HG03097 (cell line): ENCODE measurements around the gene TNFRSF19.
A peak's percentile ranks its signal among the peaks of the same experiment; 100 is the strongest.

Experiments
- ATAC-seq: cut with Tn5 transposase; IDR thresholded peaks from one replicate; pipeline ENCODE4 v1.9.1; 2021; ENCODE audit not compliant: unreplicated experiment, low FRiP score

Gene TNFRSF19

DNA sequence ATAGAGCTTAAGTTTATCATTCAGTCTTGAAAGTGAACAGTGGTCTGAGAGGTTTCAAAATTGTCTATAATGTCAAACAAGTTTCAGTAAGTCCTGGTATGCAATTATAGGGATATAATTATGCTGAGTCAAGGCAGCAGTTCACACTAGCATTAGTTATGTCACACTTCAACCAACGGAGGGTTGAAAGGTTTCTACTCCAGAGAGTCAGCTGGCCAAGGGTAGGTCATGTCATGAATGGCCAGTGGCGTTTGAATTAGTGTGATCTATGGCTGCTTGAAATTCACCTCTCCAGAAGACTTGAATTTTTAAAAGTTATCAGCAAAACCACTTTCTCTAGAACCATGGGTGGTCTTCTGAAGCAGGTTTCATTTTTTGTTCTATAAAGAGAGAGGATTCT, 108.6 kb downstream of the TNFRSF19 start:
- ATAC-seq: no peak

DNA sequence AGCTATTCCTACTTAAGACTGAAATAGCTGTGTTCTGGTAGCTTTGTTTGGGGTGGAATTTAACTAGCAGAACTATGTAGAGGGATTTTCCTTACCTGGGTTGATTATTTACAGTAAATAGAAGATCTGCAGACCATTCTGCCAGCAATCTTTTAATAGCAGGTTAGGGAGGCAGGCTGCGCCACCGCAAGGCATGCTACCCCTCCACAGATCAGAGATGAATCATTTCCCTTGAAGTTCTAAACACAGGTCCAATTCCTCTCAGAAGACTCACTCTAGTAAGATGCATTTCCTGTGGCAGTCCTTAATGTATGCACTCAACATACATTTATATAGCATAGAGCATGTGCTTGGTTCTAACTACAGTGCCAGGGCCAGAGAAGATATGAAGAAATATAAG, 109.0 kb downstream of the TNFRSF19 start:
- no peak for ATAC-seq

DNA sequence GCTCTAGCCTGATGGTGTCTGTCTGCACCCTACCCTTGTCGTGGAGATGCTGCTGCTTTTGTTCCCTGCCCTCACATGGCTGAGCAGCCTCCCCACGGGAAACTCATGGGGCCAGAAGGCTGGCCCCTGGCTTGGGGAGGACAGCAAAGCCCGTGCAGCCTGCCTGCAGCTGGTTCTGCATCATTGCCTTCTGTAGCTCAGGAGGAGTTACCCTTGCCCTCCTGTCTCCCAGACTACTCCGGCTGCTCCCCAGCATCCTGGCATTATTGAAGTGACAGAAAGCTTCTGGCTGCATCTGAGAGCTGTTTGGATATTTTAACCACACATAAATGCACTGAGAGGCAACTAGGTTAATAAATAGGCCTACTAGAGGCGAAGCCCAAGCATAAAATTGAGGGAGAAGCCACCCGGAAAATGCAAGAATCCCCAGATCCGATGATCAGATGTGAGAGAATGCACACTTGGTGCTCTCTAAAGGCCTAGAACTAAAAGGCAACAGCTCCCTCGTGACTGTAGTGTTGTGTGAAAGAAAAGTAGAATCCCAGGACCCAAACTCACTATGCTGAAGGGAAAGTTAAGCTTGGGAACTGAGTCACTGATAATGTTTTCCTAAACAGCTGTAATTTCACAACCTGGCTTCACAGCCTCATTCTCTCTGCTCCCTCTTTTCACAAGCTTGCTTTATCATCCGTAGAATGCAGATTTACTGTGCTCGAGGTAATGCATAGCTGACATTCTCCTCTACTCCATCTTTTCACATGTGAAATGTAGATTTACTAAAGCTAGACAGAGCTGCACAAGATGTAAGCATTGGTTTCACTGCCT, 110.8 kb downstream of the TNFRSF19 start:
- no peak for ATAC-seq

DNA sequence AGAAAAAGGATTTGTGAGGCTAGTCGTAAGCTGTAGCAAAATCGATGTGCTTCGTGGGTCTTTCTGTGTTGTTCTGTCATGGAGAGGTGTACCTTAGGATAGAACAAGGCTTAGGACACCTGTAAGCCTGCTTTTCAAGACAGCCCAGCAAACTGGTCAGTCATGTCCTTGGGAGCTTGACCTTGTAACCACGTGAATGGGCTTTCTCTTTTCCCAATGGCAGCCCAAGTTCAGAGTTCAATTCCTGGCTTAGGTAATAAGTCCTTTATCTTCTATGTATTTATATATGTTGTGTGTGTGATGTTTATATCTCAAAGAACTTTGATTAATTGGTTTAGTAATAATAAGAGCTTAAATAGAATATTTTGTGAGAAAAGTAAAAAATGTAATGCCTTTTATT, 112.9 kb downstream of the TNFRSF19 start:
- ATAC-seq: no peak

DNA sequence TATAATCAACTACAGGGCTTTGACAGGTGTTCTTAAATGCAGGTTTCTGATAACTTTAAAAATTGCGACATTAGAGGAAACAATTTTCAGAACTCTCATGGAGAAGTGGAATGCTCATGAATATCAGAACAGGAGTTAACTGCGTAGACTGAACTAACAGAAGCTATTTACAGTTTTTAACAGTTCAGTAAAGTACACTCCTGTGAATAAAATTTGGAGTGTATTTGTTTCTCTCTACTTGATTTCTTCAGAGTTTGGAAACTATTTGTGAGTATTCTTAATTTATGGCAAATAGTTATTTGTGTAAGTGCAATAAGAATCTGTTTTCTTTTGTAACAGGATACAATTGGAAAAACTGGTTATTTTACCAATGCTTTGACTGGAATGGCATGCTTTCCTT, 114.4 kb downstream of the TNFRSF19 start:
- ATAC-seq: no peak

DNA sequence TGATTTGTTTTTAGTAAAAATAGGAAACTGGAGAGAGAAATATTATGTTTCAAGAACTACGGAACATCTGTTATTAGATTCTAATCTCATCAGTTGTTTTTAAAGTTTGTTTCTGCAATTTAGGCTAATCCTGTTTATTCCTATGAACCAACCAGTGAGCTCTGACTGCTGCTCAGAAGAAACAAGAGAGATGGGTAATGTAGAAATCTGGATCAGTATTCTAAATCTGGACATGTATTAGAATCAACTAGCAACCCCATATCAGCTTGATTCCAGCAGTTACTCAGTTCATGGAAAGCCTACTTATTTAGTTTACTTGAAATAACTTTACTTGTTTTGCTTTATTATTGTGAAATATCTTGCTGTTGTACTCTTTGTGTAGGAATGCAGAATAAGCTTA, 115.2 kb downstream of the TNFRSF19 start:
- no peak for ATAC-seq

DNA sequence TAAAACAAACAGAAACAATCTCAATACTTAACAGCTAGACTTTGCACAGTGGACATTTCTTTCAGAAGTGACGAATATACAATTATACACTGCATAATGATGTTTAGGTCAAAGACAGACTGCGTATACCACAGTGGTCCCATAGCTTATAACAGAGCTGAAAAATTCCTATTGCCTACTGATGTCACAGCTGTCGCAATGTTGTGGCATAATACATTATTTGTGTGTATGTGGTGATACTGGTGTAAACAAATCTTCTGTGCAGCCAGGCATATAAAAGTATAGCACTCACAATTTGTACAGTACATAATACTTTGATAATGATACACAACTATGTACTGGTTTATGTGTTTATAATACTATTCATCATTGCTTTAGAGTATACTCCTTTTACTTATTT, 116.7 kb downstream of the TNFRSF19 start:
- no peak for ATAC-seq

DNA sequence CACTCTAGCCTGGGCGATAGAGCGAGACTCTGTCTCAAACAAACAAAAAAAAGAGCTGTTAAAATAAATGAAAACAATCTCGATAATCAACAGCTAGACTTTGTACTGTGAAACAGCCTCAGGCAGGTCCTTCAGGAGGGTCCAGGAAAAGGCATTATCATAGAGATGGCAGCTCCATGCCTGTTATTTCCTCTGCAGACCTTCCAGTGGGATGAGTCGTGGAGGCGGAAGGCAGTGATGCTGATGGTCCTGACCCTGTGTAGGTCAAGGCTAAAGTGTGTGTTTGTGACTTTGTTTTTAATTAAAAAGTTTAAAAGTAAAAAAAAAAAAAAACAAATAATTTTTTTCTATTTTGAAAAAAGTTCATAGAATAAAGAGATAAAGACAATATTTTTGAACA, 117.4 kb downstream of the TNFRSF19 start:
- no peak for ATAC-seq

DNA sequence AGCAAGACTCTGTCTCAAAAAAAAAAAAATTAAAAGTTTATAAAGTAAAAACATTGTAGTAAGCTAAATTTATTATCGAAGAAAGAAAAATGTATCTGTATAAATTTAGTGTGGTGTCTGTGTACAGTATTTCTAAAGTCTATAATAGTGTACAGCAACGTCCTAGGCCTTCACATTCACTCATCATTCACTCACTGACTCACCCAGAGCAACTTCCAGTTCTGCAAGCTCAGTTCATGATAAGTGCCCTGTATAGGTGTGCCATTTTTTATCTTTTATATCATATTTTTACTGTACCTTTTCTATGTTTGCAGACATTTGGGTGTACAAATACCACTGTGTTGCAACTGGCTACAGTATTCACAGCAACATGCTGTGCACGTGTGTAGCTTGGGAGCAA, 118.1 kb downstream of the TNFRSF19 start:
- no peak for ATAC-seq

DNA sequence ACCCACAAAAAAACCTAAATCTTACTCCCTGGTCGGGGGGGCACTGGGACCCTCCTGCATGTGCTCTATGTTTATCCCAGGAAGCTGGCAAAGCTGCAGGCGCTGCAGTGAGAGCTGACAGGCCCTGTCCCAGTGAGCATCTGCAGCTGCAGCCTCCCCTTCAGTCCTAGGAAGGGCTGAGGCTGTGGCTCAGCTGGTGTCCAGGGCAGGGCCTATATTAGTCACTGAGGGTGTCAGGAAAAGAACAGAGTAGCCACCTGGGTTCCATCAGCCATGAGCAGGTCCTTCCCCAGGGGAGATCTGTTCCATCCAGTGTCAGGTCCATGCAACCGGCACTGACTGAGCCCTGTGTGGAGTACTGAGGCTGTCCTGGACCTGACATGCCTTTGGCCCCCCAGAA, 120.5 kb downstream of the TNFRSF19 start:
- no peak for ATAC-seq

DNA sequence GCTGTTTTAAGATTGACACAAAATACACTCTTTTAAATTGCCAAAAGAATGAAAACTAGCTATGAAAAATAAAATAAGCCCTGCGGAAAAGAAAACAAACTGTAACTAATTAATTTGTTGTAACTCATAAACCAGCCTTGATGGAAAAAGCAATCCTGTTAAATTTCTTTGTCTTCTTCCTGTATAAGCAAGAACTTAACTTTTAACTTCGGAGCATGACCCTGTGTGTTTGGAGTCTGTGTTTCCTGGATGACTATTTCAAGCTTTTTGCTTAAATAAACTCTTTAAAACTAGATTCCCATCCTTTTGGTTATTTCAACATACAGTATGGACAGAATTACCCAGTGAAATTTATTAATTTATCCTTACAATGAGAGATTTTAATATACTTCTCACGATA, 122.6 kb downstream of the TNFRSF19 start:
- ATAC-seq: no peak

DNA sequence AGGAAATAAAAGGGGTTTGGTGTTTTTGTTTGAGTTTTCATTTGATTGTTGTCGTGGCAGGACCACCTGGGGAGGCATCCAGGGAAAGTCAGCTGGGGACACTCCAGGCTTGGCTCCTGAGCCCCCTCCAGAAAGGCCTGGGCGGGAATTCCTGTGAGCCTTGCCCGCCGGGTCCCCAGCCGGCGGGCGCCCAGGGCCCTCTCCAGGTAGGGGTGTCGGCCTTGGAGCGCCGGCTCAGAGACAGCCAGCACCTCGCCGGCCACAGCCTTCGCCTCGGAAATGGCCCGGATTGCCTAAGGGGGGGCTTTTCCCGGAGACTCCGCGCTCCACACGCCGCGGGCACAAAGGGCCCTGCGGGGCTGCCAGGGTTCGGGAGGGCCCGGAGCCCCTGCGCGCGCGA, 125.0 kb downstream of the TNFRSF19 start:
- no peak for ATAC-seq

DNA sequence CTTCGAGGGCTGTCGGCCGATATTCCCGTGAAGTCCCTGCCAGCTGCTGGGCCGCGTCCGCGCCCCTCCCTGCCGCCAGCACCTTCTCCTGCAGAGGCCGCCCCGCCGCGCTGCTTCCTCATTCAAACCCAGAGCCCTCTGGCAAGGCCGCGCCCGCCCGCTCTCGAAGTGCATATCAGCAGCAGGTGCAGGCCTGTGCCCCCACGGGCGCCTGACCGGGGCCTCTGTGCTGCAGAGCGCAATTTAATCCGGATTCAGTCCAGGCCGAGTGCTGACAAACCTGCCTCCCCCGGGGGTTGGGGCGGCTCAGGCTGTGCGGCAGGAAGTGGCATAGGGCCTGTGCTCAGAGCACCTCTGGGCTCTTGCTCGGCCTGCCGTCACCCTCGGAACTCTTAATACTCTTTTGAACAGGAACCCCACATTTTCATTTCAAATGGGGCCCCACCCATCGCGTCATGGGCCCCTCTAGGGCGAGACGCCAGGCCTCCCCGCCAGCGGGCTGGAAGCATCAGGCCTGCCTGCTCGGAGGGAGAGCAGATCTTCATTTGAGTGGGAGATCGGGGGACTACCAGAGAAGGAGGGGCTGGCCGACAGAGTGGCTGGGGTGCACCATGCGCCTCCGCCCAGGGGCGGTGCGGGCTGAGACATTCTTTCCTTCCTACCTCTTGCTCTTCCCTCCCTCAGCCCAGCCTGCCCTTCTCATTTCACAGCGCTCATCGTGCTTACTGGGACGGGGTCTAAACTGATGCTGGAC, 125.7 kb downstream of the TNFRSF19 start:
- ATAC-seq: peak; percentile 86

DNA sequence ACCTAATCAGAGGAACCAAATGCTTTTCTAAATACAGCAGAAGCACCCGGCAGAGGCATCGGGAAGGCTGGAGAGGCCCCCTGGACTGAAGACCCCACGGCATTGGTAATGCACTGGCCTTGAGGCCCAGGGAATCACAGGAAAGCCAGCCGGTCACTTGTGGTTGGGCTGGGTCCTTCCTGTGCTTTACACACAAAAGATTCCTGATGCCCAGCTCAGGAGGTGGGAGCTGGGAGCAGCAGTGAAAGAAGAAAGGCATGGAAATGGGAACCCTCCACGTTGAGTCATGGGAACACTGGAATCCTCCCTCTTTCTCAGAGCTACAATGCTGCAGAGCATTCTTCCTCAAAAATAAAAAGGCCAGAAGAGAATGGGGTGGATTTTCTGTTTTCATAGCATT, 126.4 kb downstream of the TNFRSF19 start:
- no peak for ATAC-seq

DNA sequence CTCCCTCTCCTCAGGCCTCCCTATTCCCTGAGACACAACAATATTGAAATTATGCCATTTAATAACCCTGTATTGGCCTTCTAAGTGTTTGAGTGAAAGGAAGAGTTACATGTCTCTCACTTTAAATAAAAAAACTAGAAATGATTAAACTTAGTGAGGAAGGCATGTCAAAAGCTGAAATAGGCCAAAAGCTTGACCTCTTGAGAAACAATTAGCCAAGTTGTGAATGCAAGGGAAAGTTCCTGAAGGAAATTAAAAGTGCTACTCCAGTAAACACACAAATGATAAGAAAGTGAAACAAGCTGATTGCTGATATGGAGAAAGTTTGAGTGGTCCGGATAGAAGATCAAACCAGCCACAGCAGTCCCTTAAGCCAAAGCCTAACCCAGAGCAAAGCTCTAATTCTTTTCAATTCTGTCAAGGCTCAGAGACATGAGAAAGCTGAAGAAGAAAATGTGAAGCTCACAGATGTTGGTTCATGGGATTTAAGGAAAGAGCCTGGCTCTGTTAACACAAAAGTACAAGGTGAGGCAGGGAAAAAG, 127.6 kb downstream of the TNFRSF19 start:
- ATAC-seq: no peak

DNA sequence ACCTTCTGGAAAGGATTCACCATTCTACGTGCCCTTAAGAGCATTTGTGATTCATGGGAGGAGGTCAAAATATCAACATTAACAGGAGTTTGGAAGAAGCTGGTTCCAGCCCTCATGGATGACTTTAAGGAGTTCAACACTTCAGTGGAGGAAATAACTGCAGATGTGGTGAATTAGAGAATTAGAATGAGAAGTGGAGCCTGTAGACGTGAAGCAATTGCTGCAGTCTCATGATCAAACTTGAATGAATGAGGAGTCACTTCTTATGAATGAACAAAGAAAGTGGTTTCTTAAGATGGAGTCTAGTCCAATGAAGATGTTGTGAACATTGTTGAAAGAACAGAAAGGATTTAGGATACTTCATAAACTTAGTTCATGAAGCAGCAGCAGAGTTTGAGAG, 129.1 kb downstream of the TNFRSF19 start:
- ATAC-seq: no peak

DNA sequence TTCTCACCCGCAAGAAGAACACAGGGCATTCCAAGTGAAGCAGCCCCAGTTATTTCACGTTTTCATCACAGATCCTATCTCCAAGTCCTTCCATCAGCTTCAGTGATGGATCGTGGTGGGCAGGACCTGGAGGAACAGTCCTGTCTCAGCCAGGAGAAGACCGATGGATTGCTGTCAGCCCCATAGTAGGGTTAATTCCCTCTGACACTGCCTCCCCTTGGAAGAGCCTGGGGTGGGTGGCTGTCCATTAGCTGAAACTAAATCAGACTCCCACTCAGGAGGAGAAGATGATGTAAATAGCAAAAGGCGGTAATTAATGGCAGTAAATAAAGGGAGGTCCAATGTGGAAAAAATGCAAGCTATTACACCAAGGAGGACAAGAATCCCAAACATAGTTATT, 131.0 kb downstream of the TNFRSF19 start:
- ATAC-seq: no peak

DNA sequence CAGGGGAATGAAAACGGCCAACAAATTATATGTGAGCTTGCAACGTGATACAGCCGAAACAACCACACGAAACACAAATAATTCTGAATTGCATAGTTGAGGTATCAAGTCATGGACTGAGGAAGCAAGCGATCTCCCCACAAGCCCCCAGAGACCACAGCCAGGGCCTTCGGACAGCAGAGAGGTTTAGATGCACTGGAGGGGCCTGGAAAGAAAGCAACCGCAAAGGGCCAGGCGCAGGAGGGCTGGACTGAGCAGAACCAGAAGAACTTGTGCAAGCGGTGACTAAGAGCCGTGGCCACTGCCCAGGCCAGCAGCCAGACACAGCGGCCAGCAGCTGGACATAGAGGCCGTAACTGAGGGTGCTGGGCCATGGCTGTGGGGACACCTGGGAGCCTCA, 131.4 kb downstream of the TNFRSF19 start:
- ATAC-seq: no peak

DNA sequence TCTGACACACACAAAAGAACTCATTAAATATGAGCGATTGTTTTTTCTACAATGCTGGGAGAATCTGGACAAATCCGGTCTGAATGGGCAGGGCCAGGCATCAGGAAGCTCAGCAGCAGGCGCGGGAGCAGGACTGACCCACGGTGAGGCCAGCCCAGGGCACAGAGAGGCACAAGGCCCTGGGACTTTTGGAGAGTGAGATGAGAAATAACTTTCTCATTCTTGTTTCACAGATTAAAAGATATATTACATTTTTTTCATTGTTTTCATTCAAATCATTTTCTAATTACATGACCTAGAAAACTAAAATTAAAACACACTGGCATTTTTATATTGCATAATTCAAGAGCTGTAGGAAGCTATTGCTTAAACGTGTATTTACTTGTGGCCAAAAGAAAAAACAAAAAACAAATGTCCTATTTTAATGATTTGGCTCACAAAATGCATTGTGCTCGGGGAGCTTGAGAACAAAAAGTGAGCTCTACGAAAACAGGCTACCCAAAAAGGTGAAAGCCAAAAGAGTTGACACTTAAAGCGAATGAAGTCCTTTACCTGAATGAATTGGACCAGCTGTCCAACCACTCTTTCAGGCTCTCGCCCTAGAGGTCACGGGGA, 133.1 kb downstream of the TNFRSF19 start:
- ATAC-seq: no peak

DNA sequence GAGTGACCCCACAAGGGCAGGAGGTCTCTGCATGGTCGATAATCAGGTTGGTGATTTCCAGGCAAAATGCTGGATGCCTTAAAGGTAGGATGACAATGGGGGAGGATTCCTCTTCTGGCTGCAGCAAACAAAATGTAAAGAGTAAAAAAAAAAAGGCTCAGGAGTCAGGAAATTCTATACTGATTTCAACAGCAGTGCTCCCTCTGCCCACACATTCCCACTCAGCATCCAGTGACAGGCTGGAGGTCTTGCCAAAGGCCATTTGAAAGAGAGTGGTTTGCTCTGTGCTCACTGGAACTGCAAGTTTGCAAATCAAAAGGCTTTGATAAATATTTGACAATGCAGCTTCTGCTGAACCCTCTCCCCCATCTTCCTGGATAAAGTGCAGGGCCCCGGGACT, 135.4 kb downstream of the TNFRSF19 start:
- ATAC-seq: no peak

DNA sequence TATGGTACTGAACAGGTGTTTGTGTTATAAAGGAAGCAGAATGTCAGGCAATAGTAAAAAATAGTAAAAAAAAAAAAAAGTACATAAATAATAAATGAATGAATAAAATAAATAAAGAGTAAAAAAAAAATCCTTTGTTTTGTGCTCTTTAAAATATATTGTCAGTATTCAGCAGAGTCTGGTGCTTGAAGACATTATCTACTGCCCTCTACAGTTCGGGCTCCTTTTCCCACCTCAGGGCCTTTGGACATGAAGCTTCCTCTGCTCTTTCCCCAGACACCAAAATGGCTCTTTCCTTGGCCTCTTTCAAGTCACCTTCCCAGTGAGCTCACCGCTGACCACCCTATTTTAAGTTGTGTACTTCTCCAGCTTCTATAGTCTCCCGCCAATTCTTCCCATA, 137.5 kb downstream of the TNFRSF19 start:
- no peak for ATAC-seq
